Activated CD8-positive, alpha-beta T cell treated with anti-CD3 and anti-CD28 coated beads for 36 hours (primary cell): ENCODE measurements around the gene NEURL1B. TPM values are rescaled to one million over a fixed set of nuclear protein-coding genes. Genes with fewer than 3 reads are reported as not detected.

Experiments
- ATAC-seq: fragments of 200-7000 bp; cut with Tn5 transposase; one replicate; pipeline ENCODE4 v1.10.0; 2021; ENCODE audit warnings: mild to moderate bottlenecking, moderate library complexity
- CTCF ChIA-PET: fragments of 350-600 bp; sonication (Branson Sonifier 250); formaldehyde crosslinking; loops from one replicate; lab custom pipeline; 2021; ENCODE audit warnings: antibody characterized with exemption; lab: Charles Lee
- POLR2A ChIA-PET: fragments of 350-600 bp; sonication (Branson Sonifier 250); formaldehyde crosslinking; loops from one replicate; lab custom pipeline; 2021; ENCODE audit warnings: antibody characterized with exemption; lab: Charles Lee
- DNase-seq: peaks from one replicate; pipeline ENCODE4 v3.0.0-alpha.2; 2020
- H3K27ac Mint-ChIP-seq: one replicate; pipeline ENCODE4 v1.8.0; 2021; ENCODE audit warnings: mild to moderate bottlenecking, mixed read lengths
- H3K27me3 Mint-ChIP-seq: one replicate; pipeline ENCODE4 v1.8.0; 2021; ENCODE audit warnings: mixed read lengths
- H3K36me3 Mint-ChIP-seq: one replicate; pipeline ENCODE4 v1.8.0; 2021; ENCODE audit warnings: low read depth, mixed read lengths
- H3K4me1 Mint-ChIP-seq: one replicate; pipeline ENCODE4 v1.8.0; 2021; ENCODE audit warnings: low read depth, mixed read lengths
- H3K4me3 Mint-ChIP-seq: one replicate; pipeline ENCODE4 v1.8.0; 2021; ENCODE audit warnings: mild to moderate bottlenecking, moderate library complexity, mixed read lengths
- H3K9me3 Mint-ChIP-seq: one replicate; pipeline ENCODE4 v1.8.0; 2021; ENCODE audit warnings: mixed read lengths
- CTCF ChIP-seq: fragments of 200-600 bp; IDR thresholded peaks from one replicate; pipeline ENCODE4 v1.8.0; 2022; ENCODE audit warnings: antibody characterized with exemption, mild to moderate bottlenecking
- intact Hi-C: fragments of 100-400 bp; cut with micrococcal nuclease; formaldehyde crosslinking; loops from one replicate; pipeline ENCODE4 v1.10.0; 2022
- total RNA-seq, 2 experiments: library from RNA; stranded (reverse); gene quantifications; one replicate each; pipeline ENCODE4 v1.2.3, GENCODE V29; 2021

The NEURL1B gene
- total RNA-seq, 2 experiments from 2014 or later = 0.18 to 0.22 TPM

- Mint-ChIP-seq H3K4me3 (no peak overlapping the region), H3K36me3 (peaks cover under 1% of the 10 kb centered on the region), H3K4me1 (no peaks in the 10 kb centered on the region), H3K27me3 (peaks cover 2% of the 10 kb centered on the region), H3K27ac (no peak overlapping the region), H3K9me3 (no peaks in the 10 kb centered on the region)
- ATAC-seq (no peak), DNase-seq (no peak)
- TF ChIP-seq CTCF = no peak
- ChIA-PET CTCF (no interaction called here), POLR2A (no interaction called here)
- intact Hi-C loops = no loop called here
Measured at GRCh38 chr5:172661526-172661925, 20.5 kb downstream of the NEURL1B start.

DNA sequence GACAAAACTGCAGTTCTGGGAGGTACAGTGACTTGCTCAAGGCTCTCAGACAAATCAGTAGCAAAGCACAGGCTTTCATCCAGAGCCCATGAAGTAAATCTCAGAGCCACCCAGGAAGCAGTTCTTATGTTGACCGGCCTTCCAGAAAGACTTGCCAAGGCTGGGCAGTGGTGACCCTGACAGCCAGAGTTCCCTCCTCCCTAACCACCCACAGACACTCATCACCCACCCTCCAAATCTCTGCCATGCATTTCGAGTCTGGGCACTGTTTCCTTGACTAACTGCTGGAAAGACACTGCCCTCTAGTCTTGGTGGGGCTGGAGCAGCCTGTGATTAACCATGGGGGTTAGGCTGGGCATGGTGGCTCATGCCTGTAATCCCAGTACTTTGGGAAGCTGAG lies 21.5 kb downstream of the NEURL1B start:
- intact Hi-C loops = no loop called here
- Mint-ChIP-seq H3K4me3 (no peak overlapping the region), H3K9me3 (no peaks in the 10 kb centered on the region), H3K4me1 (no peaks in the 10 kb centered on the region), H3K27ac (no peak overlapping the region), H3K36me3 (no peaks in the 10 kb centered on the region), H3K27me3 (peaks cover 2% of the 10 kb centered on the region)
- ChIA-PET POLR2A (no interaction called here), CTCF (no interaction called here)
- TF ChIP-seq CTCF = no peak
- ATAC-seq (no peak), DNase-seq (no peak)

DNA sequence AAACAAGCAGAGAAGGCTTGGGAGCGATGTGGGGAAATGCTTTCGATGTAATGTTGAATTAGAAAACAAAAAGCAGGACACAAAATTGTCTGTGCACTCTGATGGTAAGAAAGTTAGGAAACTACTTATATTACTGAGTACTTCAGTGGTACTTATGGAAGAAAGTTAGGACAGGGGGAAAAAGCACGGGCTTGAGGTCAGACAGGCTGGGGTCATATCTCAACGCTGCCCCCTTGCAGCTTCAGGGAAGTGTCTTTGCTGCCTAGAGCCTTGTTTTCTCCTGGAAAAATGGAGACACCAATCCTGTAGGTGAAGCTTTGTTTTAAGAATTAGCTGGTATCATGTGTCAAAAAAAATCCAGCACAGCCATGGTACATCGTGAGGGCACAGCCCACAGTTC lies 23.0 kb downstream of the NEURL1B start:
- ATAC-seq (no peak), DNase-seq (no peak)
- Mint-ChIP-seq H3K4me1 (no peaks in the 10 kb centered on the region), H3K4me3 (no peak overlapping the region), H3K9me3 (no peaks in the 10 kb centered on the region), H3K36me3 (no peaks in the 10 kb centered on the region), H3K27me3 (peaks cover 2% of the 10 kb centered on the region), H3K27ac (no peak overlapping the region)
- no peak for TF ChIP-seq CTCF
- ChIA-PET CTCF (no interaction called here), POLR2A (no interaction called here)
- intact Hi-C loops = no loop called here

DNA sequence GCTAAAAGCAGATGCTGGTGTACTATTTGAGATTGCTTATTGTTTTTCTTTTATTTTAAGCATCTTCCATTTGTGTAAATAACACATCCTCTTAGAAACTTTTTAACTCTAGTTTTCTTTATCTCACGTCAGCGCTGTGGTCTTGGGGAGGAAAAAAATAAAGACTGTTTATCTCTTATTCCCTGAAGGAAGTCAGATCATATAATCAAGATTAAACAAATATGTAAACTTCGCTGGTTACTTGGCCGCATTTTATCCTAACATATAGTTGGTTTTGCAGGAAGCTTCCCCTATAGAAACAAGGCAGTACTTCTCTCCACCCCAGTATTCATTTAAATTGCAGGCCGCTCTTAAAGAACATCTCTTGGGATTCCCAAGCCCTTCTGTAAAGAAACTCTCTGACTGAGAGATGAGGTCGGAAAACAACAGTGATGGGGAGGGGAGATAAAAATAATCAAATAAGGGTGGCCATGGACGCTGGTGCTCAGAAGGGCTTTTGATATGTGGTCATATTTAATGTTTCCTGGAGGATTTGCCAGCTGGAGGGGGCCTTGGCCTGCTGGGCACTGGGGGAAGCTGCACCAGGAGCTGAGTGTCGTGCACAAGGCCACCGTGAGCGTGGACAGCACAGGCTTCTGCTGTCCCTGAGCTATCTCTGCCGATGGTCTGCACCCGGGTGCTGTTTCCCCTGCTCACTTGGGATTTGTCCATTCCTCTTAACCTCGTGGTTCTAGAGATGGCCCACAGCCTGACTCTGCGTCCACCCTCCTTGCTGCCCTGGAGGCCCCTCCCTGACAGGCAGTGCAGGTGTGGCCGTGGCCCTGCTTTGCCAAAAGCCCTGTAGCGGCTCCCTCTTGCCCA lies 23.8 kb downstream of the NEURL1B start:
- CTCF ChIA-PET = no interaction called here
- intact Hi-C loops = no loop called here
- Mint-ChIP-seq H3K4me3 (no peak overlapping the region), H3K27me3 (peaks cover 2% of the 10 kb centered on the region), H3K36me3 (no peaks in the 10 kb centered on the region), H3K9me3 (no peaks in the 10 kb centered on the region), H3K4me1 (no peaks in the 10 kb centered on the region), H3K27ac (no peak overlapping the region)
- ATAC-seq = no peak
- no peak for DNase-seq
- POLR2A ChIA-PET = no interaction called here
- TF ChIP-seq CTCF = no peak

GRCh38 chr5:172666251-172666650 lies 25.2 kb downstream of the NEURL1B start:
- no peak for DNase-seq
- H3K36me3 Mint-ChIP-seq = no peaks in the 10 kb centered on the region
- no peak overlapping the region for H3K27ac Mint-ChIP-seq
- peaks cover 2% of the 10 kb centered on the region for H3K27me3 Mint-ChIP-seq
- intact Hi-C loops = no loop called here
- no peaks in the 10 kb centered on the region for H3K4me1 Mint-ChIP-seq
- no peak overlapping the region for H3K4me3 Mint-ChIP-seq
- CTCF ChIA-PET = interaction anchor here (1.1 kb wide), 1 partner anchor 31 kb away, joined by 3 read pairs; no protein-coding TSS in a partner anchor
- H3K9me3 Mint-ChIP-seq = no peaks in the 10 kb centered on the region
- no peak for TF ChIP-seq CTCF
- POLR2A ChIA-PET = no interaction called here
- ATAC-seq = no peak
